K562 (cell line): ENCODE measurements around the gene SLMAP. TPM values are rescaled to one million over a fixed set of nuclear protein-coding genes. Genes with fewer than 3 reads are reported as not detected.

Experiments
- ATAC-seq: fragments of 200-7000 bp; cut with Tn5 transposase; 3 replicates; pipeline ENCODE4 v1.9.1; 2020; ENCODE audit warnings: moderate library complexity
- BruUV-seq: library from RNA; stranded (reverse); fragments of 400-500 nt; replicated peaks from 2 replicates; lab custom pipeline; 2021; lab: Mats Ljungman, UMichigan
- CTCF ChIA-PET: fragments of 300-600 bp; formaldehyde crosslinking; extraction: SDS; loops from one replicate; lab custom pipeline; 2021; ENCODE audit warnings: low intra/inter-chr PET ratio; lab: Yijun Ruan, JAX
- POLR2A ChIA-PET: fragments of 300-600, 350-650 bp; sonication (Branson Sonifier 250); formaldehyde crosslinking; extraction: SDS; loops from one replicate; lab custom pipeline; 2021; ENCODE audit warnings: antibody characterized with exemption, inconsistent platforms; lab: Yijun Ruan, JAX
- DNase-seq, 4 experiments: peaks; one replicate each; pipeline versions ENCODE4 v3.0.0 to v3.0.0-alpha.2; 2011 to 2018; ENCODE audit warnings: low spot score in 3 of 4, mixed read lengths in 3 of 4; ENCODE audit errors: extremely low read depth in 1 of 4
- FAIRE-seq: peaks from 2 replicates; lab custom pipeline; 2011; peaks lifted over from hg19 to GRCh38; lab: Jason Lieb, UNC
- H2AFZ ChIP-seq: 2 replicates; pipeline ENCODE4 v1.6.0; 2011; ENCODE audit warnings: low read depth, low read length, control low read depth, inconsistent platforms
- H3K27ac ChIP-seq: fragments of 200-600 bp; 3 replicates; pipeline ENCODE4 v1.8.0; 2011; ENCODE audit warnings: low read depth, mild to moderate bottlenecking, control low read depth, inconsistent platforms, low read length, moderate library complexity, mixed read lengths; ENCODE audit errors: extremely low read depth
- H3K27me3 ChIP-seq, 2 experiments: fragments of 300-600 bp in 1 of 2; 2 replicates in 1 of 2; 3 replicates in 1 of 2; pipeline versions ENCODE4 v1.6.0 to v1.8.0; 2011; ENCODE audit warnings: inconsistent platforms in 2 of 2, low read length in 2 of 2, mild to moderate bottlenecking in 1 of 2, mixed read lengths in 1 of 2, moderate library complexity in 1 of 2; ENCODE audit not compliant: control insufficient read depth in 2 of 2, insufficient read depth in 2 of 2
- H3K36me3 ChIP-seq: fragments of 300-600 bp; 3 replicates; pipeline ENCODE4 v1.8.0; 2011; ENCODE audit warnings: mild to moderate bottlenecking, low read length, inconsistent platforms; ENCODE audit not compliant: control insufficient read depth, insufficient read depth
- H3K4me1 ChIP-seq, 2 experiments: fragments of 200-600 bp in 1 of 2; replicated peaks in 1 of 2; 2 replicates in 1 of 2; 3 replicates in 1 of 2; pipeline versions ENCODE4 v1.5.1 to v1.8.0; 2011; ENCODE audit warnings: inconsistent platforms in 2 of 2, low read length in 2 of 2, mild to moderate bottlenecking in 1 of 2, mixed read lengths in 1 of 2, moderate library complexity in 1 of 2; ENCODE audit not compliant: control insufficient read depth in 2 of 2, insufficient read depth in 2 of 2
- H3K4me2 ChIP-seq: 2 replicates; pipeline ENCODE4 v1.6.1; 2011; ENCODE audit warnings: low read length, control low read depth, inconsistent platforms, mixed read lengths; ENCODE audit not compliant: insufficient read depth
- H3K4me3 ChIP-seq: fragments of 200-600 bp; sonication (generic), shearing (Covaris generic); 2 replicates; pipeline ENCODE4 v1.5.1; 2016; ENCODE audit warnings: control low read depth, inconsistent platforms
- H3K79me2 ChIP-seq: fragments of 200-600 bp; 3 replicates; pipeline ENCODE4 v1.8.0; 2011; ENCODE audit warnings: low read length, inconsistent platforms; ENCODE audit not compliant: control insufficient read depth, insufficient read depth
- H3K9ac ChIP-seq, 2 experiments: 2 replicates each; pipeline versions ENCODE4 v1.6.0 to v1.6.1; 2011; ENCODE audit warnings: low read depth in 2 of 2, low read length in 2 of 2, control low read depth in 1 of 2, inconsistent platforms in 1 of 2, mild to moderate bottlenecking in 1 of 2, mixed read lengths in 1 of 2; ENCODE audit not compliant: insufficient read depth in 1 of 2
- H3K9me1 ChIP-seq: one replicate; pipeline ENCODE4 v1.6.0; 2011; ENCODE audit warnings: inconsistent platforms, mild to moderate bottlenecking, low read length, moderate library complexity; ENCODE audit not compliant: control insufficient read depth, insufficient read depth
- H3K9me3 ChIP-seq: replicated peaks from 2 replicates; pipeline ENCODE4 v1.5.1; 2011; ENCODE audit warnings: low read depth, low read length, inconsistent platforms; ENCODE audit not compliant: control insufficient read depth, insufficient read depth
- H4K20me1 ChIP-seq: replicated peaks from 2 replicates; pipeline ENCODE4 v1.6.1; 2011; ENCODE audit warnings: low read length, inconsistent platforms, mixed read lengths; ENCODE audit not compliant: control insufficient read depth, insufficient read depth
- BRF1 ChIP-seq: IDR thresholded peaks from 3 replicates; pipeline ENCODE4 v1.6.1; 2011; ENCODE audit warnings: borderline replicate concordance, mild to moderate bottlenecking; ENCODE audit not compliant: insufficient read length; ENCODE audit errors: extremely low read depth
- C11orf30 ChIP-seq: fragments of 450-650 bp; IDR thresholded peaks from 2 replicates; pipeline ENCODE4 v1.6.1; 2016; ENCODE audit warnings: low read depth, mild to moderate bottlenecking
- CLOCK ChIP-seq: fragments of 250-450 bp; sonication (Bioruptor Pico); IDR thresholded peaks from 2 replicates; pipeline ENCODE4 v1.4.0; 2020; ENCODE audit warnings: mild to moderate bottlenecking, moderate library complexity, borderline replicate concordance
- HBP1 ChIP-seq: fragments of 450-650 bp; formaldehyde crosslinking; IDR thresholded peaks from 2 replicates; pipeline ENCODE4 v1.4.0; 2022; ENCODE audit warnings: missing genetic modification characterization
- KLF16 ChIP-seq: IDR thresholded peaks from 2 replicates; pipeline ENCODE4 v1.6.1; 2016; ENCODE audit warnings: antibody characterized with exemption
- MAFG ChIP-seq: fragments of 450-650 bp; conservative IDR thresholded peaks from 2 replicates; pipeline ENCODE4 v1.6.1; 2016; ENCODE audit warnings: missing genetic modification characterization, missing compliant biosample characterization
- RBM15 ChIP-seq: fragments of 200-400 bp; formaldehyde crosslinking; IDR thresholded peaks from 2 replicates; pipeline ENCODE4 v1.6.1; 2018; ENCODE audit warnings: mild to moderate bottlenecking, low read length, moderate library complexity; ENCODE audit not compliant: insufficient read depth
- ZFP30 ChIP-seq: fragments of 250-450 bp; sonication (Bioruptor Pico); IDR thresholded peaks from 2 replicates; pipeline ENCODE4 v1.8.0; 2022; ENCODE audit warnings: moderate library complexity, mild to moderate bottlenecking, inconsistent platforms, borderline replicate concordance
- ZNF253 ChIP-seq: fragments of 250-450 bp; sonication (Bioruptor Pico); conservative IDR thresholded peaks from 2 replicates; pipeline ENCODE4 v1.6.1; 2021; ENCODE audit warnings: mild to moderate bottlenecking
- ZNF316 ChIP-seq: fragments of 450-650 bp; IDR thresholded peaks from 2 replicates; pipeline ENCODE4 v1.6.1; 2016
- WGBS: fragments of 100-300 bp; shearing (Covaris generic); methylation state at CpG from one replicate; pipeline ENCODE4 v1.1.6; 2016; ENCODE audit warnings: low coverage, mixed read lengths; ENCODE audit not compliant: insufficient coverage; ENCODE audit errors: missing lambda C conversion rate; 5-methylcytosine and 5-hydroxymethylcytosine counted together
- in situ Hi-C: fragments of 300-500 bp; cut with MboI; formaldehyde crosslinking; loops from 4 replicates; pipeline ENCODE4 v1.15.0; 2018; ENCODE audit warnings: inconsistent platforms, mixed read lengths
- intact Hi-C: fragments of 100-400 bp; cut with micrococcal nuclease; formaldehyde crosslinking; loops from 2 replicates; pipeline ENCODE4 v1.14.2; 2022
- polyA plus RNA-seq, 8 experiments: library from polyadenylated mRNA; depleted of rRNA in 4 of 8; stranded (reverse) in 5 of 8; unstranded in 3 of 8; fragments of >200 nt; fragmentation: Nextera tagmentation in 2 of 8; fragmentation: Illumina TruSeq in 1 of 8; extraction: Ambion mirVana in 2 of 8; extraction: Trizol in 1 of 8; gene quantifications; 2 replicates each; pipeline versions ENCODE4 v1.2.1 to v1.2.3, GENCODE V29; 2011 to 2014; ENCODE audit warnings: inconsistent platforms in 1 of 8, missing spikeins in 1 of 8
- total RNA-seq, 7 experiments: library from RNA; depleted of rRNA in 6 of 7; stranded (reverse); fragments of >200 nt in 6 of 7; fragmentation: Illumina TruSeq in 2 of 7; extraction: Trizol in 2 of 7; gene quantifications; 2 replicates each; pipeline versions ENCODE4 v1.2.1 to v1.2.3, GENCODE V29; 2011 to 2021; ENCODE audit warnings: low replicate concordance in 1 of 7

The SLMAP gene
- total and polyA plus RNA-seq, 9 of the 15 experiments (the other 6 are each of a cell fraction or from before 2014, with no cell fraction given), result 12.1 to 50.7 (median 28.3) TPM

- no peaks in the 10 kb centered on the region for H3K9me3 ChIP-seq
- intact Hi-C loops, result no loop called here
- BruUV-seq, result no TSS peak
- H4K20me1 ChIP-seq, result no peaks in the 10 kb centered on the region
- 80% methylated on average over 2 of the region's 2 CpGs for WGBS
- ATAC-seq (no peak), FAIRE-seq (no peak), DNase-seq (no peak)
- peaks cover 58% of the 10 kb centered on the region for H3K36me3 ChIP-seq
- no peaks in the 10 kb centered on the region for H3K79me2 ChIP-seq
- H3K9ac ChIP-seq, result no peak overlapping the region
- no peak overlapping the region for H3K27ac ChIP-seq
- H2AFZ ChIP-seq, result no peak overlapping the region
- no peak for TF ChIP-seq CLOCK (CRISPR knock-in tag)
- no peak for TF ChIP-seq RBM15
- TF ChIP-seq ZFP30 (CRISPR knock-in tag), result no peak
- peak; percentile 32; the same call in 1 of the 2 replicates for TF ChIP-seq C11orf30
- peak; percentile 57 for TF ChIP-seq ZNF316
- peak; percentile 33; the same call in 1 of the 2 replicates for TF ChIP-seq MAFG (tag)
- TF ChIP-seq KLF16, result no peak
- no peak for TF ChIP-seq ZNF253 (CRISPR knock-in tag)
- TF ChIP-seq HBP1 (CRISPR knock-in tag), result no peak
- no peak for TF ChIP-seq BRF1
- H3K27me3 ChIP-seq, result no peaks in the 10 kb centered on the region
- CTCF ChIA-PET, result interaction anchor here (0.6 kb wide), 1 partner anchor 507 kb away, joined by 4 read pairs; no protein-coding TSS in a partner anchor
- H3K4me1 ChIP-seq, result no peaks in the 10 kb centered on the region
- in situ Hi-C loops, result no loop called here
- H3K9me1 ChIP-seq, result no peaks in the 10 kb centered on the region
- no peak overlapping the region for H3K4me3 ChIP-seq
- POLR2A ChIA-PET, result no interaction called here
- H3K4me2 ChIP-seq, result no peak overlapping the region
Measured at GRCh38 chr3:57911593-57911992, 155.5 kb downstream of the SLMAP start.
